ENCODE data around the gene PPP1R7. TPM values are rescaled to one million over a fixed set of nuclear protein-coding genes. Genes with fewer than 3 reads are reported as not detected.

PPP1R7 gene, protein sequence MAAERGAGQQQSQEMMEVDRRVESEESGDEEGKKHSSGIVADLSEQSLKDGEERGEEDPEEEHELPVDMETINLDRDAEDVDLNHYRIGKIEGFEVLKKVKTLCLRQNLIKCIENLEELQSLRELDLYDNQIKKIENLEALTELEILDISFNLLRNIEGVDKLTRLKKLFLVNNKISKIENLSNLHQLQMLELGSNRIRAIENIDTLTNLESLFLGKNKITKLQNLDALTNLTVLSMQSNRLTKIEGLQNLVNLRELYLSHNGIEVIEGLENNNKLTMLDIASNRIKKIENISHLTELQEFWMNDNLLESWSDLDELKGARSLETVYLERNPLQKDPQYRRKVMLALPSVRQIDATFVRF
- 24.2 TPM for total RNA-seq

DNA sequence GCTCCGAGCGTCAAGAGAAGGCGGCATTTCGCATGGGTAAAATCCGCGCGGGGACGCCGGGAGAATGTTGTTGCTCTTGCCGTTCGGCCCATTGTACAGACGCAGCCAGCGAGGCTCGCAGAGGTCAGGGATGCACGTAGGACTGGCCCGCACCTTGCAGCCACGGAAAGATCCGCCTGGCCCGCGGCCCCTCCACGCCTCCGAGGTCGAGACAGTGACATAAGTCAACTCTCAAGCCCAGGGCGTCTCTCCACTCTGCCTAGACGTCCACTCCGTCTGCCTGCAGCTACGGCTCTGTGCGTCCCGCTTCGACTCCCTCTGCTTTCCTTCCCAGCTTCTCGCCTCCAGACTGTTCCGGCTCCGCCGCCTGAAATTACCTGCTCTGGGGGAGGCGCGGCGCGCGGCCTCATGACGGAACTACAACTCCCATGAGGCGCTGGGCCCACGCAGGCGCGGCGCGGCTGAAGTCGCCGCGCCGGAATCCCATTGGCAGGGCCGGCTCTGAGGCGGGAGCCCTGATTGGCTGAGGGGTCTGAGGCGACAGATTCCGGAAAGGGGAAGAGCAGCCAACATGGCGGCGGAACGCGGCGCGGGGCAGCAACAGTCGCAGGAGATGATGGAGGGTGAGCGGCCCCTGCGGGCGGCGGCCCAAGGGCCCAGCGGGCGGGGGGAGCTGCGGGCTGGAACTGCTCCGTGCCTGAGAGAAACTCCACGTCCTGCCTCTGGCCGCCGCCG is at the start of gene PPP1R7:
TSS of gene PPP1R7 (plus strand) at position 543 of the 735 bp plus-strand sequence. CDS start at position 572, 29 bp downstream.

GRCh38 chr2:241102239-241102803 is 47.9 kb upstream of the PPP1R7 start, which contains the start of gene MTERF4:
MTERF4 (minus strand) TSS chr2:241102287; CDS start chr2:241102273, 14 bp downstream.

DNA sequence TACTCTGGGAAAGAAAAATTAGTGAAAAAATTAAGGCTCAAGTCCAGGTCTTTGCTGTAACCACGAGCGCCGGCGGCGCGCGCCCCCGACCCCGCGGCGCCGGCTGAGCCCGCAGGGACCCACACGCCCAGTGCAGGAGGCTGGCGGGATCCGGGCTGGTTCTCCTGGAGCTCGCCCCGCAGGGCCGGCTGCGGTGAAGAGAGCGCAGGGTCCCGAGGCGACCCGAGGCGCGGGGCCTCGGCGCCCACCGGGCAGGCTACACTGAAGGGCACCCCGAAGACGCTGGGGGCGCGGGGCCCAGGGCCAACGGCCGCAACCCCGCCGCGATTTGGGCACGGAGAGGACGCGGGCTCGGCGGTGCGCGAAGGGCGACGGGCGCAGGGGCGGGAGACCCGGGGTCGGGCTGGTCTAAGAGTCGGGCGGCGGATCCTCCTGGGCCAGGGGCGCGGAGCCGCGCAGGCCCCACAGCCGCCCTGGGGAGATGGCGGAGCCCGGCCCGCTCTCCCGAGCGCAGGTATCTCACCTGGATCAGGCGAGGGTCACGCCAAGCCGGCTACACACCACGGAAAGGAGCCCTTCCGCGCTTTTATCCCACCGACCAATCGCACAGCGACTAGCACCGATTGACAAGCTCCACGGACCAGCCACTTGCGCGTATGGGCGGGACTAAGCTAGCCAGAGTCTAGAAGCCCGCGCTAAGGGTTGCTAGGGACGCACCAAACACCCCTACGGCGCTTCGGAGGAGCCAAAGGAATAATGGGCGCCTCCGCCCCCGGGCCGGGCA is 1.2 kb upstream of the PPP1R7 start, which contains the start of gene PASK:
TSS of gene PASK (minus strand) at position 582 of the 784 bp plus-strand sequence. CDS start 6,440 bp downstream, outside the sequence.

DNA sequence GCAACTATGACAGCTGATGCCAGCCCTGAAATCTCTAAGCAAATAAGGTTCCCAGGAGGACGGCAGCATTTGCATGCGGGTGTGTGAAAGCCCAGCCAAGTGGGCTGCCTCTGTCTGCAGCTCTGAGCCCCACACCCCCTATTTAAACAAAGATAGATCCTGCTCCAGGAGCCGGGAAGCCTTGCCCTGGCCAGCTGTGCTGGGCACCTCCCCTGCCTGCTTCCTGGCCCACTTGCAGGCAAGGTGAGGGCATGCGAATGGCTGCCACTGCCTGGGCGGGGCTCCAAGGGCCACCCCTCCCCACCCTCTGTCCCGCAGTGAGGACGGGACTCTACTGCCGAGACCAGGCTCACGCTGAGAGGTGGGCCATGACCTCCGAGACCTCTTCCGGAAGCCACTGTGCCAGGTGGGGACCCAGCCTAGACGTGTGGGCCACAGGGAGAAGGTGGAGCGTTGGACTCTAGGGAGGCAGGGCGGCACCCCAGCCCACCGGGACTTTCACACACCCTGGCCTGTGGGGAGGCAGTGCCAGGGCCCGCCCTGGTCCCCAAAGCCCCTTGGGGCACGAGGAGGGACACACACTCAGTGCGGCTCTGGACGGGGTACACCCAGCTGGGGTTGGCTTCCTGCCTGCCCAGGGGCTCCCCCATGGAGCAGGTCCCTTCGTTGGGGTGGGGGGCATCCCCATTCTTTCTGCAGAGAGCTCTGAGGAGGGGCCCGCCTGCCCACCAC is 38.3 kb downstream of the PPP1R7 start, which contains the start of gene ANO7:
TSS of gene ANO7 (plus strand) at position 317 of the 732 bp plus-strand sequence. CDS start 1,387 bp downstream, outside the sequence.

Small RNA genes lying within 50 kb of the gene (small RNA-seq; reads per million reads assigned to genes)
- not detected for gene AC005237.2 (ENCODE audit: low replicate concordance)

Other genes starting within 250 kb of the PPP1R7 start
- gene CROCC2, start 244.1 kb upstream of the PPP1R7 start, total RNA-seq: 0.18 TPM
- 35.0 TPM for gene SNED1, start 151.8 kb upstream of the PPP1R7 start, total RNA-seq
- gene MTERF4, start 48.2 kb upstream of the PPP1R7 start, total RNA-seq: 48.5 TPM
- 12.3 TPM for gene PASK, start 995 bp upstream of the PPP1R7 start, total RNA-seq
- gene ANO7, start 38.2 kb downstream of the PPP1R7 start, total RNA-seq: 1.6 TPM
- 488 TPM for gene HDLBP, start 165.2 kb downstream of the PPP1R7 start, total RNA-seq
- 377 TPM for gene SEPTIN2, start 165.5 kb downstream of the PPP1R7 start, total RNA-seq
- 69.4 TPM for gene FARP2, start 205.8 kb downstream of the PPP1R7 start, total RNA-seq